Neutrophil (primary cell): ENCODE results near the gene SORCS1.

ENCODE experiments used
- H3K27ac ChIP-seq: fragments of 200-600 bp; sonication (generic); 2 replicates; pipeline ENCODE4 v1.5.1; 2016; ENCODE audit warnings: mild to moderate bottlenecking, moderate library complexity
- H3K27me3 ChIP-seq: fragments of 200-600 bp; sonication (generic); 2 replicates; pipeline ENCODE4 v1.6.0; 2016; ENCODE audit warnings: mild to moderate bottlenecking
- H3K36me3 ChIP-seq: fragments of 200-600 bp; sonication (generic); 2 replicates; pipeline ENCODE4 v1.5.1; 2017
- H3K4me1 ChIP-seq, 2 experiments: fragments of 200-600 bp in 1 of 2; sonication (generic) in 1 of 2; 1 replicate in 1 of 2; 2 replicates in 1 of 2; pipeline versions ENCODE4 v1.5.1 to v1.6.1; 2013 to 2016; ENCODE audit warnings: low read depth in 1 of 2, low read length in 1 of 2, mild to moderate bottlenecking in 1 of 2, moderate library complexity in 1 of 2; ENCODE audit not compliant: control insufficient read depth in 1 of 2, insufficient read depth in 1 of 2
- H3K4me3 ChIP-seq, 2 experiments: fragments of 200-600 bp in 1 of 2; sonication (generic) in 1 of 2; 1 replicate in 1 of 2; 2 replicates in 1 of 2; pipeline ENCODE4 v1.5.1; 2013 to 2016; ENCODE audit warnings: low read depth in 1 of 2, low read length in 1 of 2, mild to moderate bottlenecking in 1 of 2, moderate library complexity in 1 of 2
- H3K9me3 ChIP-seq: fragments of 200-600 bp; sonication (generic); 2 replicates; pipeline ENCODE4 v1.5.1; 2016
- CTCF ChIP-seq: fragments of 200-600 bp; sonication (generic); IDR thresholded peaks from 2 replicates; pipeline ENCODE4 v1.5.1; 2016; ENCODE audit warnings: antibody characterized with exemption

SORCS1 gene

DNA sequence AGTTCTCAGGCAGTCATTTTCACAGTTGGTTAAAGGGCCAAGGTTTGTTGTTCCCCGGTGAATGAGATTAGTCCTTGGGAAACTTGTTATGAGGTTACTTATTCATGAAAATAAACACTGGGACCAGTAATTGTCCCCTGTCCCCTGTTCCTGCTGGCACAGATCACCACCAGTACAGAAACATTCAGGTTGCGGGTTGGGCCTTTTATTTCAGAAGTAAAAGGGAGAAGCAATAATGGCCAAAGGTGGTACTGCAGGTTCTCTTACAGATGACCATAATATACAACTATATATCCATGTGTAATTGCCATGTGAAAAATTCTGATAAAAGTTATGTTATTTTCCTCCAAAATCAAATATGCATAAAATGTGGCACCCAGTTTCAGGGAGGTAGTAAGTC is 442.0 kb downstream of the SORCS1 start:
- no peaks in the 10 kb centered on the region for H3K27me3 ChIP-seq

GRCh38 chr10:106720683-106721082 is 443.8 kb downstream of the SORCS1 start:
- H3K4me1 ChIP-seq = no peaks in the 10 kb centered on the region
- H3K4me3 ChIP-seq = no peak overlapping the region
- TF ChIP-seq CTCF = no peak
- no peaks in the 10 kb centered on the region for H3K36me3 ChIP-seq
- no peak overlapping the region for H3K27ac ChIP-seq
- H3K27me3 ChIP-seq = no peaks in the 10 kb centered on the region
- no peaks in the 10 kb centered on the region for H3K9me3 ChIP-seq

More for the DNA sequence above, 442.0 kb downstream of the SORCS1 start:
- Histone ChIP-seq H3K27ac (no peak overlapping the region), H3K36me3 (no peaks in the 10 kb centered on the region), H3K4me1 (no peaks in the 10 kb centered on the region), H3K9me3 (no peaks in the 10 kb centered on the region), H3K4me3 (no peak overlapping the region)
- TF ChIP-seq CTCF = no peak

GRCh38 chr10:106716381-106716780 is 448.1 kb downstream of the SORCS1 start:
- no peak for TF ChIP-seq CTCF
- Histone ChIP-seq H3K9me3 (no peaks in the 10 kb centered on the region), H3K4me3 (no peak overlapping the region), H3K4me1 (no peaks in the 10 kb centered on the region), H3K27ac (no peak overlapping the region), H3K36me3 (no peaks in the 10 kb centered on the region), H3K27me3 (no peaks in the 10 kb centered on the region)

DNA sequence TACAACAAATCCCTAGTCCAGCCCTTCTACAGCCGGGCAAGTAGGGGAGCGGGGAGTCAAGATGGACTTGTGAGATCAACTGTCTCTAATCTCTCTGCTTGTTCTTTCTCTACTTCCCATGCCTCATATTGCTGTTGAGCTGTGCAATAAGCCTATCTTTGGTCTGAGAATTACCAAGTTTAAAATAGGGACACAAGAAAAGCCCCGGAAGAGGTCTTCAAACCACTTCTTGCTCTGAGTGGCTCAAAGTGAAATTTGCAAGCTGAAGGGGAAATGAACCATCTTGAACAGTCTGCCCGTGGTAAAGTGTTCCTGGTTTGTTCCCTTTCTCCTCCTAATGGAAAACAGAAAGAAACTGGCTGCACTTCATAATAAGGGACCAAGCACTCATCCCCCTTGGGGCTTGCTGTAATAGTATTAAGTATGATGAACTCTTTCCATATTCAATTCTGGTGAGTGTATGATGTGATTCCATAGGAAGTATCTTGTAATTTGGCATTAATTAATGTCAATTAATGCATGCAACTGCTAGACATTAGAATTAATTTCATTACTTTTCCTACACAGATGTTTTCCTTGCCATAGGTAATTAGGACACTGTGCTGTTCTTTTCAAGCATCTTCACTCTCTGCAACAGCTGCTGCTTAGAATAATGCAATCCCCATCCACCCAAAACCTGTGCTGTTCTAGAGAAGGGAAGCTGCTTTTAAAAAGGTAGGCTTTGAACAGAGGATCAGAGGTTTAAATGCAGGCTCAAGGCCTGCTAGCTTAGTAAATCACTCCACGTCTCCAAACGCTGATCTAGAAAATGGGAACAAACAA is 449.6 kb downstream of the SORCS1 start:
- Histone ChIP-seq H3K9me3 (no peaks in the 10 kb centered on the region), H3K27me3 (no peaks in the 10 kb centered on the region), H3K27ac (no peak overlapping the region), H3K4me1 (no peaks in the 10 kb centered on the region), H3K36me3 (no peaks in the 10 kb centered on the region), H3K4me3 (no peak overlapping the region)
- no peak for TF ChIP-seq CTCF

DNA sequence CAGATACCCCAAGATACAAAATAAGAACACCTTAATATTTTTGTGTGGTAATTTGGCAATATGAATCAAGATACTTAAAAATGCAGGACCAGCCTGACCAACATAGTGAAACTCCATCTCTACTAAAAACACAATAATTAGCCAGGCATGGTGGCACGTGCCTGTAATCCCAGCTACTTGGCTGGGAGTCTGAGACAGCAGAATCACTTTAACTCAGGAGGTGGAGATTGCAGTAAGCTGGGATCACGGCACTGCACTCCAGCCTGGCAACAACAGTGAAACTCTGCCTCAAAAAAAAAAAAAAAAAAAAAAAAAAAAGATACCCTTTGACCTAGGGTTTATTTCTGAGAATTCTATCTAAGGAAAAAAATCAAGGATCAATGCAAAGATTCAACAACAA is 450.7 kb downstream of the SORCS1 start:
- no peaks in the 10 kb centered on the region for H3K4me1 ChIP-seq
- no peaks in the 10 kb centered on the region for H3K9me3 ChIP-seq
- no peaks in the 10 kb centered on the region for H3K36me3 ChIP-seq
- no peak for TF ChIP-seq CTCF
- H3K4me3 ChIP-seq = no peak overlapping the region
- no peaks in the 10 kb centered on the region for H3K27me3 ChIP-seq
- no peak overlapping the region for H3K27ac ChIP-seq
